ENCODE data around the gene C4BPA.

The C4BPA gene

GRCh38 chr1:207079706-207080241, 24.3 kb upstream of the C4BPA start:
- H3K9ac ChIP-seq (ENCODE audit: low read depth, low read length): no peak overlapping the region
- no peaks in the 10 kb centered on the region for H3K36me3 ChIP-seq (ENCODE audit: control insufficient read depth, insufficient read depth, low read length)
- H3K4me1 ChIP-seq (ENCODE audit: control insufficient read depth, insufficient read depth, low read length): no peaks in the 10 kb centered on the region
- H3K27me3 ChIP-seq (ENCODE audit: control insufficient read depth, insufficient read depth, low read length): no peaks in the 10 kb centered on the region
- H3K9me3 ChIP-seq (ENCODE audit: control insufficient read depth, insufficient read depth, low read length): no peaks in the 10 kb centered on the region
- H3K4me3 ChIP-seq (ENCODE audit: low read depth, low read length): no peak overlapping the region

- Histone ChIP-seq H3K36me3 (ENCODE audit: control insufficient read depth, insufficient read depth, low read length) (no peaks in the 10 kb centered on the region), H3K9ac (ENCODE audit: low read depth, low read length) (no peak overlapping the region), H3K4me1 (ENCODE audit: control insufficient read depth, insufficient read depth, low read length) (no peaks in the 10 kb centered on the region), H3K9me3 (ENCODE audit: control insufficient read depth, insufficient read depth, low read length) (no peaks in the 10 kb centered on the region), H3K4me3 (ENCODE audit: low read depth, low read length) (no peak overlapping the region), H3K27me3 (ENCODE audit: control insufficient read depth, insufficient read depth, low read length) (no peaks in the 10 kb centered on the region)
These were observed 22.9 kb upstream of the C4BPA start for GRCh38 chr1:207081088-207081487.

- H3K4me1 ChIP-seq (ENCODE audit: control insufficient read depth, insufficient read depth, low read length): no peaks in the 10 kb centered on the region
- no peaks in the 10 kb centered on the region for H3K27me3 ChIP-seq (ENCODE audit: control insufficient read depth, insufficient read depth, low read length)
- no peaks in the 10 kb centered on the region for H3K9me3 ChIP-seq (ENCODE audit: control insufficient read depth, insufficient read depth, low read length)
- H3K36me3 ChIP-seq (ENCODE audit: control insufficient read depth, insufficient read depth, low read length): no peaks in the 10 kb centered on the region
- no peak overlapping the region for H3K4me3 ChIP-seq (ENCODE audit: low read depth, low read length)
- no peak overlapping the region for H3K9ac ChIP-seq (ENCODE audit: low read depth, low read length)
These were observed 22.2 kb upstream of the C4BPA start for GRCh38 chr1:207081806-207082205.

GRCh38 chr1:207084232-207084631, 19.8 kb upstream of the C4BPA start:
- H3K9ac ChIP-seq (ENCODE audit: low read depth, low read length): no peak overlapping the region
- H3K4me3 ChIP-seq (ENCODE audit: low read depth, low read length): no peak overlapping the region
- no peaks in the 10 kb centered on the region for H3K4me1 ChIP-seq (ENCODE audit: control insufficient read depth, insufficient read depth, low read length)
- H3K9me3 ChIP-seq (ENCODE audit: control insufficient read depth, insufficient read depth, low read length): no peaks in the 10 kb centered on the region
- no peaks in the 10 kb centered on the region for H3K27me3 ChIP-seq (ENCODE audit: control insufficient read depth, insufficient read depth, low read length)
- H3K36me3 ChIP-seq (ENCODE audit: control insufficient read depth, insufficient read depth, low read length): no peaks in the 10 kb centered on the region

- no peaks in the 10 kb centered on the region for H3K4me1 ChIP-seq (ENCODE audit: control insufficient read depth, insufficient read depth, low read length)
- no peak overlapping the region for H3K9ac ChIP-seq (ENCODE audit: low read depth, low read length)
- no peaks in the 10 kb centered on the region for H3K27me3 ChIP-seq (ENCODE audit: control insufficient read depth, insufficient read depth, low read length)
- no peaks in the 10 kb centered on the region for H3K36me3 ChIP-seq (ENCODE audit: control insufficient read depth, insufficient read depth, low read length)
- H3K4me3 ChIP-seq (ENCODE audit: low read depth, low read length): no peak overlapping the region
- H3K9me3 ChIP-seq (ENCODE audit: control insufficient read depth, insufficient read depth, low read length): no peaks in the 10 kb centered on the region
These were observed 19.3 kb upstream of the C4BPA start for GRCh38 chr1:207084701-207085180.

- no peaks in the 10 kb centered on the region for H3K36me3 ChIP-seq (ENCODE audit: control insufficient read depth, insufficient read depth, low read length)
- no peaks in the 10 kb centered on the region for H3K4me1 ChIP-seq (ENCODE audit: control insufficient read depth, insufficient read depth, low read length)
- H3K27me3 ChIP-seq (ENCODE audit: control insufficient read depth, insufficient read depth, low read length): no peaks in the 10 kb centered on the region
- H3K9ac ChIP-seq (ENCODE audit: low read depth, low read length): no peak overlapping the region
- no peak overlapping the region for H3K4me3 ChIP-seq (ENCODE audit: low read depth, low read length)
- no peaks in the 10 kb centered on the region for H3K9me3 ChIP-seq (ENCODE audit: control insufficient read depth, insufficient read depth, low read length)
These were observed 18.1 kb upstream of the C4BPA start for GRCh38 chr1:207085887-207086286.

GRCh38 chr1:207088161-207088560, 15.9 kb upstream of the C4BPA start:
- no peak overlapping the region for H3K9ac ChIP-seq (ENCODE audit: low read depth, low read length)

GRCh38 chr1:207088701-207089626, 15.1 kb upstream of the C4BPA start, which contains the start of gene C4BPB:
Gene C4BPB (plus strand): TSS chr1:207088860. CDS start chr1:207089532, 672 bp downstream.
- no peak within 1 kb of the TSS for H3K4me3 ChIP-seq (ENCODE audit: low read depth, low read length)
- no peaks in the 10 kb centered on the region for H3K27me3 ChIP-seq (ENCODE audit: control insufficient read depth, insufficient read depth, low read length)
- H3K4me1 ChIP-seq (ENCODE audit: control insufficient read depth, insufficient read depth, low read length): no peaks in the 10 kb centered on the region
- no peak within 1 kb of the TSS for H3K9ac ChIP-seq (ENCODE audit: low read depth, low read length)
- H3K36me3 ChIP-seq (ENCODE audit: control insufficient read depth, insufficient read depth, low read length): no peaks in the 10 kb centered on the region
- no peaks in the 10 kb centered on the region for H3K9me3 ChIP-seq (ENCODE audit: control insufficient read depth, insufficient read depth, low read length)

More at GRCh38 chr1:207088161-207088560, 15.9 kb upstream of the C4BPA start:
- no peaks in the 10 kb centered on the region for H3K4me1 ChIP-seq (ENCODE audit: control insufficient read depth, insufficient read depth, low read length)
- H3K4me3 ChIP-seq (ENCODE audit: low read depth, low read length): no peak overlapping the region
- H3K36me3 ChIP-seq (ENCODE audit: control insufficient read depth, insufficient read depth, low read length): no peaks in the 10 kb centered on the region
- H3K27me3 ChIP-seq (ENCODE audit: control insufficient read depth, insufficient read depth, low read length): no peaks in the 10 kb centered on the region
- no peaks in the 10 kb centered on the region for H3K9me3 ChIP-seq (ENCODE audit: control insufficient read depth, insufficient read depth, low read length)

- no peak overlapping the region for H3K9ac ChIP-seq (ENCODE audit: low read depth, low read length)
- no peaks in the 10 kb centered on the region for H3K9me3 ChIP-seq (ENCODE audit: control insufficient read depth, insufficient read depth, low read length)
- H3K36me3 ChIP-seq (ENCODE audit: control insufficient read depth, insufficient read depth, low read length): no peaks in the 10 kb centered on the region
- H3K4me1 ChIP-seq (ENCODE audit: control insufficient read depth, insufficient read depth, low read length): no peaks in the 10 kb centered on the region
- H3K27me3 ChIP-seq (ENCODE audit: control insufficient read depth, insufficient read depth, low read length): no peaks in the 10 kb centered on the region
- H3K4me3 ChIP-seq (ENCODE audit: low read depth, low read length): no peak overlapping the region
These were observed 14.2 kb upstream of the C4BPA start for GRCh38 chr1:207089627-207090355.

GRCh38 chr1:207091200-207091908, 12.7 kb upstream of the C4BPA start:
- H3K9me3 ChIP-seq (ENCODE audit: control insufficient read depth, insufficient read depth, low read length): no peaks in the 10 kb centered on the region
- H3K4me1 ChIP-seq (ENCODE audit: control insufficient read depth, insufficient read depth, low read length): no peaks in the 10 kb centered on the region
- no peaks in the 10 kb centered on the region for H3K36me3 ChIP-seq (ENCODE audit: control insufficient read depth, insufficient read depth, low read length)
- no peak overlapping the region for H3K4me3 ChIP-seq (ENCODE audit: low read depth, low read length)
- no peaks in the 10 kb centered on the region for H3K27me3 ChIP-seq (ENCODE audit: control insufficient read depth, insufficient read depth, low read length)
- no peak overlapping the region for H3K9ac ChIP-seq (ENCODE audit: low read depth, low read length)

- Histone ChIP-seq H3K36me3 (ENCODE audit: control insufficient read depth, insufficient read depth, low read length) (no peaks in the 10 kb centered on the region), H3K4me3 (ENCODE audit: low read depth, low read length) (no peak overlapping the region), H3K9me3 (ENCODE audit: control insufficient read depth, insufficient read depth, low read length) (peaks cover 6% of the 10 kb centered on the region), H3K9ac (ENCODE audit: low read depth, low read length) (no peak overlapping the region), H3K27me3 (ENCODE audit: control insufficient read depth, insufficient read depth, low read length) (no peaks in the 10 kb centered on the region), H3K4me1 (ENCODE audit: control insufficient read depth, insufficient read depth, low read length) (no peaks in the 10 kb centered on the region)
These were observed 10.1 kb upstream of the C4BPA start for GRCh38 chr1:207093944-207094343.

Measured in iPS-15b (cell line).